Esophagus muscularis mucosa (tissue), 4 donors: ENCODE measurements around the gene TBC1D12. TPM values are rescaled to one million over a fixed set of nuclear protein-coding genes. Genes with fewer than 3 reads are reported as not detected.

Experiments
- DNase-seq: peaks from one replicate; pipeline ENCODE4 v3.0.0-alpha.2; 2017; ENCODE audit errors: extremely low spot score
- H3K27ac ChIP-seq, 4 donors: fragments of 200-600 bp; sonication (generic); replicated peaks in 1 of 4; 1 replicate in 3 of 4; 2 replicates in 1 of 4; pipeline ENCODE4 v1.5.1; 2016 to 2019; ENCODE audit warnings: mild to moderate bottlenecking in 1 of 4
- H3K27me3 ChIP-seq, 4 donors: fragments of 200-600 bp; sonication (generic); one replicate each; pipeline versions ENCODE4 v1.5.1 to v1.6.0; 2016 to 2019
- H3K36me3 ChIP-seq, 4 donors: fragments of 200-600 bp; sonication (generic); one replicate each; pipeline ENCODE4 v1.5.1; 2016 to 2019
- H3K4me1 ChIP-seq, 4 donors: fragments of 200-600 bp; sonication (generic); one replicate each; pipeline ENCODE4 v1.5.1; 2016 to 2019
- H3K4me3 ChIP-seq, 4 donors: fragments of 200-600 bp; sonication (generic); 1 replicate in 2 of 4; 2 replicates in 2 of 4; pipeline ENCODE4 v1.5.1; 2016 to 2019; ENCODE audit warnings: mild to moderate bottlenecking in 4 of 4, moderate library complexity in 1 of 4
- H3K9me3 ChIP-seq, 4 donors: fragments of 200-600 bp; sonication (generic); 1 replicate in 3 of 4; 2 replicates in 1 of 4; pipeline ENCODE4 v1.5.1; 2016 to 2019
- CTCF ChIP-seq, 3 experiments: fragments of 200-600 bp in 2 of 3; fragments of 450-650 bp in 1 of 3; sonication (generic) in 2 of 3; IDR thresholded peaks; one replicate each; pipeline ENCODE4 v1.5.1; 2017 to 2019; ENCODE audit warnings: antibody characterized with exemption in 3 of 3, mild to moderate bottlenecking in 2 of 3, moderate library complexity in 1 of 3
- EP300 ChIP-seq: sonication (generic); formaldehyde crosslinking; IDR thresholded peaks from one replicate; pipeline ENCODE4 v1.6.1; 2017; ENCODE audit warnings: antibody characterized with exemption
- POLR2A ChIP-seq: fragments of 450-650 bp; IDR thresholded peaks from one replicate; pipeline ENCODE4 v1.6.1; 2017; ENCODE audit warnings: antibody characterized with exemption, moderate library complexity, mild to moderate bottlenecking, low read depth
- POLR2AphosphoS5 ChIP-seq, 2 donors: sonication (generic); formaldehyde crosslinking; IDR thresholded peaks; one replicate each; pipeline ENCODE4 v1.6.1; 2017; ENCODE audit warnings: antibody characterized with exemption in 2 of 2
- WGBS: methylation state at CpG from one replicate; pipeline ENCODE4 v1.1.5; 2018; 5-methylcytosine and 5-hydroxymethylcytosine counted together
- intact Hi-C: fragments of 100-400 bp; cut with DNase I; formaldehyde crosslinking; loops from one replicate; pipeline ENCODE4 v1.15.1; 2023
- total RNA-seq, 4 donors: library from RNA; depleted of rRNA; stranded (reverse); fragments of >200 nt; gene quantifications; one replicate each; pipeline versions ENCODE4 v1.1.0 to v1.2.1, GENCODE V29; 2016

The TBC1D12 gene
- total RNA-seq, 4 donors from 2014 or later = 16.2 to 22.9 (median 17.7) TPM

GRCh38 chr10:94462130-94462529, 59.8 kb downstream of the TBC1D12 start:
- no peak overlapping the region for H3K27ac ChIP-seq
- no peaks in the 10 kb centered on the region for H3K4me1 ChIP-seq
- no peak for DNase-seq
- intact Hi-C loops = no loop called here
- no peak for TF ChIP-seq EP300
- no peak for TF ChIP-seq POLR2A
- no peak for TF ChIP-seq POLR2AphosphoS5 (IDR thresholded peaks at IDR 0.05)
- no peak for TF ChIP-seq CTCF (IDR thresholded peaks at IDR 0.05)
- H3K4me3 ChIP-seq = no peak overlapping the region
- H3K27me3 ChIP-seq = no peaks in the 10 kb centered on the region
- H3K36me3 ChIP-seq = peaks cover 0 to 19% (median 5%) of the 10 kb centered on the region in 4 donors
- H3K9me3 ChIP-seq = peaks cover 0 to 24% (median 15%) of the 10 kb centered on the region in 4 donors

GRCh38 chr10:94465684-94466083, 63.3 kb downstream of the TBC1D12 start:
- Histone ChIP-seq H3K4me3 (no peak overlapping the region), H3K4me1 (no peaks in the 10 kb centered on the region), H3K27me3 (no peaks in the 10 kb centered on the region), H3K36me3 (no peaks in the 10 kb centered on the region), H3K27ac (no peak overlapping the region), H3K9me3 (peaks cover 0 to 13% (median 7%) of the 10 kb centered on the region in 4 donors)
- TF ChIP-seq POLR2A = no peak
- TF ChIP-seq POLR2AphosphoS5 (IDR thresholded peaks at IDR 0.05) = no peak
- TF ChIP-seq CTCF (IDR thresholded peaks at IDR 0.05) = no peak
- TF ChIP-seq EP300 = no peak
- no peak for DNase-seq
- WGBS = 88% methylated on average over 15 of the region's 15 CpGs
- intact Hi-C loops = no loop called here

GRCh38 chr10:94481410-94481809, 79.1 kb downstream of the TBC1D12 start:
- H3K36me3 ChIP-seq = peaks cover 0 to 9% (median 1%) of the 10 kb centered on the region in 4 donors
- no peak for TF ChIP-seq POLR2AphosphoS5 (IDR thresholded peaks at IDR 0.05)
- no peak for TF ChIP-seq POLR2A
- no peak for TF ChIP-seq CTCF (IDR thresholded peaks at IDR 0.05)
- no peak for TF ChIP-seq EP300

GRCh38 chr10:94483970-94484369, 81.6 kb downstream of the TBC1D12 start:
- no peaks in the 10 kb centered on the region for H3K27me3 ChIP-seq
- no peak overlapping the region for H3K4me3 ChIP-seq
- 96% methylated on average over 4 of the region's 4 CpGs for WGBS
- TF ChIP-seq EP300 = no peak
- TF ChIP-seq CTCF (IDR thresholded peaks at IDR 0.05) = no peak
- no peak for TF ChIP-seq POLR2A
- TF ChIP-seq POLR2AphosphoS5 (IDR thresholded peaks at IDR 0.05) = no peak
- peaks cover 0 to 3% (median 0%) of the 10 kb centered on the region in 4 donors for H3K4me1 ChIP-seq
- H3K9me3 ChIP-seq = peaks cover 0 to 10% (median 7%) of the 10 kb centered on the region in 4 donors
- intact Hi-C loops = no loop called here
- H3K27ac ChIP-seq = no peak overlapping the region
- peaks cover 0 to 9% (median 0%) of the 10 kb centered on the region in 4 donors for H3K36me3 ChIP-seq
- no peak for DNase-seq

More at GRCh38 chr10:94481410-94481809, 79.1 kb downstream of the TBC1D12 start:
- Histone ChIP-seq H3K4me1 (peaks cover 0 to 4% (median under 1%) of the 10 kb centered on the region in 4 donors), H3K4me3 (no peak overlapping the region), H3K9me3 (peaks cover 0 to 10% (median 7%) of the 10 kb centered on the region in 4 donors), H3K27ac (no peak overlapping the region), H3K27me3 (no peaks in the 10 kb centered on the region)
- DNase-seq = no peak
- intact Hi-C loops = no loop called here

GRCh38 chr10:94485094-94485493, 82.8 kb downstream of the TBC1D12 start:
- WGBS = 97% methylated on average over 1 of the region's 1 CpG
- Histone ChIP-seq H3K27ac (no peak overlapping the region), H3K4me1 (peaks cover 0 to 7% (median 2%) of the 10 kb centered on the region in 4 donors), H3K4me3 (no peak overlapping the region), H3K36me3 (peaks cover 0 to 9% (median 0%) of the 10 kb centered on the region in 4 donors), H3K9me3 (peaks cover 0 to 10% (median 7%) of the 10 kb centered on the region in 4 donors), H3K27me3 (no peaks in the 10 kb centered on the region)
- intact Hi-C loops = no loop called here
- TF ChIP-seq CTCF (IDR thresholded peaks at IDR 0.05) = no peak
- TF ChIP-seq EP300 = no peak
- TF ChIP-seq POLR2AphosphoS5 (IDR thresholded peaks at IDR 0.05) = no peak
- no peak for TF ChIP-seq POLR2A
- no peak for DNase-seq
